Activated naive CD4-positive, alpha-beta T cell treated with Interleukin-2 at 50 U/mL for 16 hours (primary cell): ENCODE measurements around the gene RASGRF1.
"Not testable (repeated sequence)": the region's sequence is repeated elsewhere in the genome, so short reads cannot be mapped to it uniquely, and the experiment has no call there.

Experiments
- DNase-seq: peaks from one replicate; pipeline ENCODE4 v3.0.0-alpha.2; 2020

The RASGRF1 gene

GRCh38 chr15:79034284-79034683 is 56.3 kb downstream of the RASGRF1 start:
- no peak for DNase-seq

GRCh38 chr15:79032656-79033055 is 57.9 kb downstream of the RASGRF1 start:
- DNase-seq: no peak

- no peak for DNase-seq
Measured at GRCh38 chr15:79031821-79032220, 58.8 kb downstream of the RASGRF1 start.

DNA sequence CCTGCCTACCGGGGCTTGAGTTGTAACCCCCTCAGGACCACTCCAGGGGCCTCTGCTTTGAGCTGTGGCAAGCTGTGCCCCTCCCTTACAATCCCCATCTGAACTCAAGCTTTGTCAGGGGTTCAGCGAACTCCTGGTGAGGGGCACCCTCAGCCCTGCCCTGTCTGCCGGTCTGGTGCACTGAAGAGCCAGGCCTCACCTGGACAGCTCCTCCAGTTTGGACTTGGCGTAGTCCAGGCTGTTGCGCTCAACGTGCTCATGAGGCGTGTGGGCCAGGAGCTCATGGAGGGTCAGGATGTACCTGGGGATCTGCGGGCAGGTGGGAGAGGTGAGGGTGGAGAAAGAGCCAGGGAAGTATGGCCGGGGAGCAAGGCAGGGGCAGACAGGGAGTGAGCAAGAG is 59.4 kb downstream of the RASGRF1 start:
- DNase-seq: no peak

DNA sequence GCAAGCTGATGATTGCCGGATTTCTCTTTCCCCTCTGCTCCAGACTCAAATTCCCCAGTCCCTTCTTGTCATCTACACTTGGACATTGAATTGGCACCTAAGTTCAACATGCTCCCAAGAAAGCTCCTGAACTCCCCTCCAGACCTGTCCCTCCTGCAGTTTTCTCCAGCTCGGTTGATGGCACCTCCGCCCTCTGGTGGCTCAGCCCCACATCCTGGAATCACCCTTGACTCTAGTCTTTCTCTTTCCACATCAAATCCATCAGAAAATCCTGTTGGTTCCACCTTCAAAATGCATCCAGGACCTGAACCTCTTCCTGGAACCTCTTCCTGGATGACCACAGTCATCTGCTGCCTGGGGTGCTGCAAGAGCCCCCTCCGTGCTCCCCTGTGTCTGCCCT is 60.1 kb downstream of the RASGRF1 start:
- DNase-seq: no peak

DNA sequence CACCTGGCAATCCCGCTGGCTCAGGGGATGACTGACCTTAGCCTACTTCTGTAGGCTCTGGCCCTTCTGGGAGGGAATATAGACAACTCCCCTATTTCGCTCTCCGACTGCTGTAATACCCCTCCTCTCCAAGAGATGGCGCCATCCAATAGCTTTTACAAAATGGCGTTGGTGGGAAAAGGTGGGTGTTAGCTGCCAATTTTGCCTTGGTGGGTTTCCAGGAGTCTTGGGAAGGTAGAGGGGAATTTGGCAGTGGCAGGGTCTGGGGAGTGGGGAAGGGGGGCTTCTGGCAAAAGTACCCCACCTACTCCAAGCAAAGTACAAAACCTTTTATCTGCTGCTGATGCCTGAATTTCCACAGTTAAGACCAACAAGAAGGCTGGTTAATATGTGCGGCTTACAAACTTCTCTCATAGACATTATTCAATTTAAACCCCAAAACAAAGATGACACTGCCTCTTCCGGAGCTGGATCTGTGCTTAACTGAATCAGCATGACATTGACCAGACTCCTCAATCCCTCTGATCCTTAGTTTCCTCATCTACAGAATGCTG is 62.1 kb downstream of the RASGRF1 start:
- peak; percentile 7 for DNase-seq

- no peak for DNase-seq
Measured at GRCh38 chr15:79027532-79028410, 62.8 kb downstream of the RASGRF1 start.

DNA sequence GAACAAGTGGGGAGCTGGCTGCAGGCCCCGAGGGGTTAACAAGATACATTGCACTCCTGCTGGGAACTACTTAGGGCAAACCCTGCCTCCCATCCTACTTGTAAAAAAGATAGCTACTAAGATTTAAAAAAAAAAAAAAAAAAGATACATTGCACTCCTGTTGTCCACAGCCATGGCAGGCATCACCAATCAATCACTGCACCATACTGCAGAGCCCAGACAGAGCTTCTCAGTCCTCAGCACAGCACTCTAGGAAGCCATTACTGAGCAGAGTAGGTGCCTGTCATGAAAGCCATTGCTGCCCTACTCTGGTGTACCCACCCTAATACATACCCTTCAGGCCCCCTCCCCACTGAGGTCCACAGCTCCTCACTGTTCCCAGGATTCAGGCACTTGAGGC is 64.8 kb downstream of the RASGRF1 start:
- DNase-seq: no peak

DNA sequence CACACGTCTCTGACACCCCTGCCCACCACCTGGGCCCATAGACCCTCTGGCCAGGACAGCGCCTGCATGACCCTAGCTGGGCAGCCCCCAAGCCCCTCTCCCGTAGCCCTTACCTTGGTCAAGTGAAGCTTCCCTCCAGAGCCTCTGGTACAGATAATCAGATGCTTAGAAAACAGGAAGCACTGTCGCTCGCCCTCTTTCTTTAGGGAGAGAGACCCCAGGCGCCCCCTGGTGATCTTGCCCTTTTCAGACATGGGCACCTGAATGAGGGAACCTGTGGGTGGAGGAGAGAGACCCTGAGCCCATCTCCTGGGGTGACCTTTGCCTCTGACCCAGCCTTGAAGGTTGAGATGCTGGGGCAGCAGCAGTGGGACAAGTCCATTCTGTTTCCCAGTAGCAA is 65.4 kb downstream of the RASGRF1 start:
- no peak for DNase-seq

- not testable (repeated sequence) for DNase-seq
Measured at GRCh38 chr15:79024493-79024892, 66.1 kb downstream of the RASGRF1 start.

DNA sequence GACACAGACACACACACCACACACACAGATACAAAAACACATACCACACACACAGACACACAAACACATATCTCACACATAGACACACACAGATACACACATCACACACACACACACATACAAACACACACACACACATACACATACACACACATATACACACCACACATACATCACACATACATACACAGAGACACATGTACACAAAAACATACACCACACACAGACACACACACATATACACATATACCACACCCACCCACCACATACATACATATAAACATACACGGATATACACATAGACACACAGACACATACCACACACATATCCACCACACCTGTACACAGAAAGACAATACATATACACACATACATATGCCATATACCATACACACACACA is 66.7 kb downstream of the RASGRF1 start:
- DNase-seq: no peak

DNA sequence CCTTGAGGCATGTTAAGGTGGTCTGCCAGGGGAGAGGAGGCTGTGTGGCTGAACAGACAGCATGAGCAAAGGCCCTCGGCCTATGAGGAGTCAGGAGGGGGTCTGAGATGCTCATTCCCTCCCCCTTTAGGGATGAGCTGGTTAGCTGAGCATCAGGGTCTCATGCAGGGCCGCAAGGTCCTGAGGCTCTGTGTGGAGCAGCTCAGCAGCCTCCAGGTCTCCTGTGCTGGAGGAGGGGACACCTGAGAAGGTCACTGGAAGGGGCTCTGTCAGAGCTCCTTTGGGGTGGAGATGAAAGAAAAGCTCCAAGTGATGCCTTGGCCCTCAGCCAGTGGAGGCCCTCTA is 67.1 kb downstream of the RASGRF1 start:
- DNase-seq: no peak

GRCh38 chr15:79018960-79019359 is 71.6 kb downstream of the RASGRF1 start:
- no peak for DNase-seq

- DNase-seq: no peak
Measured at GRCh38 chr15:79017953-79018352, 72.6 kb downstream of the RASGRF1 start.

DNA sequence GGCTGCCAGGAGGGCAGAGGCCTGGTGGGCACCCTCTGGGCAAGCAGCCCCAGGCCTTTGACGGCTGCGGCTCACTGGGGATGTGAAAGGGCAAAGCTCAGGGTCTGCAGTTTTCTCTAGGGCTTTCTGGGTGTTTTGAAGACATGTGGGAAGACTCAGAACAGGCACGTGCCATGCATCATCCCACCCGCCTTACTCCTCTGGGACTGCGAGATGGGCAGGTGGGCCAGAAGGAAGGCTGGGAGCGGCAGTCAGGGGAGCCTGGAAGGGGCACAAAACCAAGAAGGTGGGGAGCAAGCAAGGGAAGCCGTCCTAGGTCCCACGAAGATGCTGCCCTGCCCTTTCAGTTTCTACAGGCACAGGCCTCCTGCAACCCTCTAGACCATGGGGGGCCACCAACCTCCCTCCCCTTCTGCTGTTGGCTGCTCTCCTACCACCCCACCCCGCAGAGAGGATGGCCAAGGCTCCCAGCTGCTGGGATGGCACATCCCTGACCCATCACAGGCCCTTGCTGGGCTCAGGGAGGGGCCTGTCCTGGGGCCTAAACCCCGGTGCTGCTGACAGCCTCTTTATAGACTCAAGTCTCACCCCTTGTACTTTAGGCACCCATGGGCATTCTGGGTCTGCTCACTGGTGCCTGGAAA is 73.9 kb downstream of the RASGRF1 start:
- DNase-seq: no peak

DNA sequence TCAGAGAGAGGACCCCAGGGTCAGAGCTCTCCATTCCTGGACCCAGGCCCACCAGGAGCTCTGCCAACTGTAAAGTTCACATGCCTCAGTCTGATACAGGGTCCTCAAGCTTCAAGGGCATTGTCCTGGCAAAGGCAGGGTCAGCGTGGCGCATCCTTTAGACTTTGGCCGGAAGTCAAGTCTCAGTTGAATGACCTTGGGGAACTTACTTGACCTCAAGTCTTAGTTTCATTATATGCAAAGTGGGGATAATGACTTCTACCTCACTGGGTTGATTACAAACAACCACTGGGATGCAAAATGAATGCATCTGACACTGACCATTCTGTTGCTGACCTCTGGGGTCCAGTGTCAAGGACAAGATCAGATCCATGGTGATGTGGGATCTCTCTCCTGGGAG is 75.2 kb downstream of the RASGRF1 start:
- no peak for DNase-seq

GRCh38 chr15:79010278-79010677 is 80.3 kb downstream of the RASGRF1 start:
- DNase-seq: no peak

GRCh38 chr15:79009379-79009778 is 81.2 kb downstream of the RASGRF1 start:
- DNase-seq: no peak

DNA sequence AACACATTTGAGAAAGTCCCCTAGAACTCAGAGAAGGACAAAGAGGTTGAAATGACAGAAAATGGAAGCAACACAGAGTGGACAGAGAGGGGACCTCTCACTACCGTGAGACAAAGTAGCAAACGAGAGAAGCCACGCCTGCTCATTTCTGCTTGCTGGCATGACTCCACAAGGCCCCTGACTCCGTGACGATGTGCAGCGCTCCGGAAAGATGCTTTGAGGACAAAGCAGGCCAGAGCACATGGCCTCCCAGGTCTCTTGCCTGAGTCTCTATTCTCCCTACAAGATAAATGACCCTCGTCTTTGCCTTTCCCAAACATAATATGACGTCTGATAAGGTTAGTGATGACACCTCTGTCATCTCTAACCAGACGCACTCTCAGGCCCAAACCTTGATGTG is 81.9 kb downstream of the RASGRF1 start:
- no peak for DNase-seq

DNA sequence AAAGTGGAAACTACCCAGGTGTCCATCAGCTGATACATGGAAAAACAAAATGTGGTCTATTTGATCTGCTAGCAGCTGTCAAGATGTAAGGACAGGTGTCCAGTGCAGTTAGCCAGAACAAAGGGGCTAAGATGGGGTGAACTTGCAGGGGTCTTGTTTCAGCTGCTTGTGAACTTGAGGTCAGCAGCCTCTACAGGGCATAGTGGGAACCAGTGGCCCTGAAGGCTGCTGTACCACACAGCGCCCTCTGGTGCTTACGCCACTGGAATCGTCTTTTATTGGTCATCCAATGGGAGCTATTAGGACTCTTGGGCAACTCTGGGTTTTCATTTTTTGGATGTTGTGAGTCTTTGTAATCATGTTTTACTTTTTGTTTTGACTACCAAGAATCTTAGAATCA is 83.5 kb downstream of the RASGRF1 start:
- DNase-seq: peak; percentile 13

- DNase-seq: no peak
Measured at GRCh38 chr15:79006071-79006470, 84.5 kb downstream of the RASGRF1 start.

DNA sequence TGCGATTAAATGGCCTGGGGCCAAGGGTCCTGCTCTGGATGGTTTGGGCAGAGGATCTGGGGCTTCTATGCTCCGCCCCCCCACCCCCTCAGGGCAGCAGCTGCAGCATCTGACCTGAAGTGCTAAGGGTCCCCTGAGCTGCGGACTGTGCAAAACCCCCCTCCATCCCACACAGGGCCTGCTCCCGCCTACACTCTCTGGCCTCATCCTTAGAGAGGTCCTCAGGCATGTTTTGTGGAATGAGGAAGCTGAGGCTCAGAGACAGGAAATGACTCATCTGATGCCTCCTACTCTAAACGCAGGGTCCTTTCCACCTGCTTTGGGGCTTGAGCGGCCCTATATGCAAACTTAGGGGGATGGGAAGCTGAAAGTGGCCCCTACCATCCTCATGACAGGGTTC is 86.2 kb downstream of the RASGRF1 start:
- DNase-seq: no peak

DNA sequence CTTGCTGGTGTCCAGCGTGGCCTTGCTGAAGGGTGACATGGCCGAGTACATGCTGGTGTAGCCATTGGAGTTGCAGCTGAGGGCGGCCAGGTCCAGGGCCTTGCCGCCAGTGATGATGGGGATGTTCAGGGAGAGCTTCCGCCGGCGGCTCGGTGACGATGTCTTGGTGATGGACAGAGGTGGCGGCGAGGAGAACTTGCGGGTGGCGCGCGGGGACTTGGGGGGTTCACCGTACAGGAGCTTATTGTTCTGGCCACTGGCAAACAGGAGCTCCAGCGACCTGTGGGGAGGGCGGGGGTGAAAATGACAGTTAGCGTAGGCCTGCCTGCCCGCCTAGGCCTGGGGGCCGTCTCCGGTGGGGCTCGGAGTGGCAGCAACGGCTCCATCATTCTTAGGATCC is 86.7 kb downstream of the RASGRF1 start:
- no peak for DNase-seq

- no peak for DNase-seq
Measured at GRCh38 chr15:79003301-79003700, 87.3 kb downstream of the RASGRF1 start.
